ENCODE data around the gene CETN3.

- no peak for TF ChIP-seq CTCF (IDR thresholded peaks at IDR 0.05)
- no peak for TF ChIP-seq POLR2A (IDR thresholded peaks at IDR 0.05)
Measured at GRCh38 chr5:90355635-90356034, 53.9 kb downstream of the CETN3 start.

All from uterus (tissue), 2 donors.